ENCODE measurements around the gene CEP95.

The CEP95 gene

DNA sequence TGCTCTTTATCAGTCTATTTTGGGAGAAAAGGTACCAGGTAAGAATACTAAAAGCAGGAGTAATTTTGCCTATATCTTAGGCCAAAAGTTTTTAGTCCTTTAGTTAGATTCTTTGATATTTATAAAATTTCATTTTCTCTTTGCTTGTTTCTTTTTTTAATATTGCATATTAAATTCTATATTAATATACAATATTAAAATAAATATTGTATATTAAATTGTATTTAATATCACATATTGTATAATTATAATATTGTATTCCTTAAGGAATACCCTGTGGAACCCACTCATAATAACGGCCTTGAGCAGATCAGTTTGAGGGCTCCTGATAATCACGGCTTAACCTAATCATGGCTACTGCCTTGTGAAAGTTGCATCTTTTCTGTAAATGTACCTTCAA is 1.9 kb downstream of the CEP95 start:
- in situ Hi-C loops (cut with MboI; ENCODE audit: low sequenced_read_pairs): no loop called here

DNA sequence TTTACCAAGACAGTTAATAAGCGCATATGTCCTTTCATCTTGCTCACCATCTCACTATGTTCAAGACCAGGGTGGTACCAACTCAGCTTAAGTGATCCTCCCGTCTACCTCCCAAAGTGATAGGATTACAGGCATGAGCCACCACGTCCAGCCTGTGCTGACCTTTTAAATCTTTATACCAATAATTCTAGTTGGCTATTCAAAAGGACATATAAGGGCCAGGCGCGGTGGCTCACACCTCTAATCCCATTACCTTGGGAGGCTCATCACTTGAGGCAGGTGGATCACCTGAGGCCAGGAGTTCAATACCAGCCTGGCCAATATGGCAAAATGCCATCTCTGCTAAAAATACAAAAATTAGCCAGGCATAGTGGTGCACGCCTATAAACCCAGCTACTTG is 2.4 kb downstream of the CEP95 start:
- in situ Hi-C loops (cut with MboI; ENCODE audit: low sequenced_read_pairs): no loop called here

DNA sequence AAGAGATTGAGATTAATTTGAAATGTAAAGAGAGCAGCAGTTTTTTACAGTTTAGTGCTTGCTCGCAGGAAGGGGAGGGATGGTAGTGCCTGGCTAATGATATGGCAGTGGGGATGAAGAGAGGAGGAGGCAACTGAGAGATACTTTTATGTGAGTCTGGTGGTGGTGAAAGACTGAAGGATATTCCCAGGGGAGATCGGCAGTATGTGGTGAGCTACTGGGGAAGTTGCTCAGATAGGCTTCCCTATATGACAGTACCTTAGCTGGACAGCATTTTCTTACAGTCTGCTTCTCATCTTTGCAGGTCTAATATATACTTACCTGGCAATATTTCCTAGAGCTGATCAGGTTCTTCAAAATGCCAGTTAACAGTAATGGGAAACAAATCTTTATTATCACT is 8.6 kb downstream of the CEP95 start:
- in situ Hi-C loops (cut with MboI; ENCODE audit: low sequenced_read_pairs): no loop called here

DNA sequence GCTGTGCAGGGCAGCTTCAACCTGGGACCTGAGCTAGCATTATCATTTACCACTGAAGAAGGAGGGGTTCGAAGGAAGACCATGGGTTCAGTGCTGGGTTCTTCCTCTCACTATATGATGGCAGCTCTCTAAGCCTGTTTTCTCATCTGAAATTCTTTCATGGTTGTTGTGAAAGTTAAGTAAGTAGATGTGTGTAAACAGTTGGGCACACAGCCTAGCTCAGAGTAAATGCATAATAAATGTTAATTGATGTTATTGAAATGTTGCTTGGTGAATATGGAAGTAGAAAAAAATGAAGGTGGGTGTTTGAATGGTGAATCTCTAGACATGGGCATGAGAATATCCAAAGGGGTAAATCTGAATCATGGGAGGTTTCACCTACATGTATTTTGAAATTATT is 9.1 kb downstream of the CEP95 start:
- in situ Hi-C loops (cut with MboI; ENCODE audit: low sequenced_read_pairs): no loop called here

DNA sequence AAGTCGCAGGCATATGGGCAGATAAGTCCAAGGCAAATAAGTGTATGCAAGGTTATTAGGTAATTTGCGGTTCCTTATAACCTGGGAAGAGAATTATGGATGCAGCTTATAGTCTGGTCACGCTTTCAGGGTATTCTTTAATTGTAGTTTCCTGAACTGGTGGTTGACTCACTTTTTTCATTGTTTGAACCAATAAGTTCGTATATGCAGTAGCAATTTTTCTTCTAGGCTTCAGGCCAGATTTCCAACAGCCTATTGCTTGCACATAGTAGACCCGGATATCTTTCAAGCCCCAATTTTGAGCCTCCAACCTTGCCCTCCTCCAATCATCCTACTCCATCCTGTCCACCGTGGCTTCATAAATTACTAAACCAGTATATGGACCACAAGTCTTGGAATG is 12.8 kb downstream of the CEP95 start:
- in situ Hi-C loops (cut with MboI; ENCODE audit: low sequenced_read_pairs): no loop called here

DNA sequence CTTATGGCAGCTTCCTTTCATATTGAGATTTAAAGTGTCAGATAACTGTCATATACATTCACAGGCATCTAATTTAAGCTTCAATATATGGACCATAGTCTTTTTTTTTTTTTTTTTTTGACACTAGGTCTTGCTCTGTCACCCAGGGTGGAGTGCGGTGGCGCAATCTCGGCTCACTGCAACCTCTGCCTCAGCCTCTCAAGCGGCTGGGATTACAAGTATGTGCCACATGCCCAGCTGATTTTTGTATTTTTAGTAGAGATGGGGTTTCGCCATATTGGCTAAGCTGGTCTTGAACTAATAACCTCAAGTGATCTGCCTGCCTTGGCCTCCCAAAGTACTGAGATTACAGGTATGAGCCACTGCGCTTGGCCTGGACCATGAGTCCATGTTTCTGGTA is 13.6 kb downstream of the CEP95 start:
- in situ Hi-C loops (cut with MboI; ENCODE audit: low sequenced_read_pairs): loop anchor here (10.0 kb wide), 1 partner anchor 124 kb away; no protein-coding TSS in a partner anchor

DNA sequence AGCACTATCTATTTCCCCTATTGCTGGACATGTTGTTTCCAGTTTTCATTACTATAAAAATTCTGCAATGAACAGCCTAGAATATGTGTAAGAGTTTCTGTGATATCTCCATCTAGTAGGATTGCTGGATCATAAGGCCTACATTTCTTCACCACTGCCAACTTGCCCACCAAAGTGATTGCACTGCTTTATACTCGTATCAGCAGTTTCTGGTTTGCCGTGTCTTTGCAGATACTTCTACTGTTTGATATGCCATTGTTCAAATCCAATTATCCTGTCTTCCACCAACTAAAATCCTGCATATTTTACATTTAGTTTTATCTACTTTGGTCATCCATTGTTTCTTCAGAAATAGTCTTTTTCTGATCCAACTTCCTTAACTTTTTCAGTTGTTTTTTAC is 21.1 kb downstream of the CEP95 start:
- in situ Hi-C loops (cut with MboI; ENCODE audit: low sequenced_read_pairs): loop anchor here (10.0 kb wide), 1 partner anchor 117 kb away; no protein-coding TSS in a partner anchor

DNA sequence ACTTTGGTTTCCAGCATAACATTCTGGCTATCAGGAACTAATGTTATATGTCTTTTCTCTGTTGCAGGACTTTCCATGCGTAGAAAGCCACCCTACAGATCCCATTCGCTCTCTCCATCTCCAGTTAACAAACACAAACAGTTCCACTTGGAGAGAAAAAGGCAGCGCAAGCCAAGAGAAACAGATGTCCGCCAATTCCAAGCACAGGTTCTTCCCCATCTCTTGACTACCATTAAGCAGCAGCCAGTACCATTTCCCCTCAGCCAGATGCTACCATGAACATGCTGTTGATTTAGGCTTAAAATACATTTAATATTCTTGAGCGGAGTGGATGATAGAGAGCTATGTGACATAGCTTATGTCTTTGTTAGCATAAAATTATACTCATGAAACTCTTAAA is 22.4 kb downstream of the CEP95 start:
- in situ Hi-C loops (cut with MboI; ENCODE audit: low sequenced_read_pairs): loop anchor here (10.0 kb wide), 1 partner anchor 116 kb away; no protein-coding TSS in a partner anchor

DNA sequence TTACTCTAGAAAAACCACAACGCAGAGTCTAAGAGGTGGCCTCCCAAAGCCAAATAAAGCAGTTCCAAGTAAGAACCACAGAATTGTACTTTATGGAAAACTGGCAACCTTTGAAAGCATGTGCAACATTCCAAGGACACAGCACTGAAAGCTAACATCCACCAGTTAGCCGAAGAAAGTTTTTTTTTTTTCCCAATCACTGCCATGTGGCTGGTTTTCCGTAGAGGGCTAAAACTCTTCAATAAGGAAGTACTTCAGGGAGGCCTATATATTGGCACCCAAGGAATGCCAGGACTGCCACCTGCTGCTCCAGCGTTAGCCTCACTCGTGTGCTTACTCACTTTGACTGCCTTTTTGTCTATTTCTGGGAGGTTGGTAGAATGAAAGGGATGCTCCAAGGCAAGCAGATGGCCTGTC is 25.2 kb downstream of the CEP95 start:
- in situ Hi-C loops (cut with MboI; ENCODE audit: low sequenced_read_pairs): no loop called here

DNA sequence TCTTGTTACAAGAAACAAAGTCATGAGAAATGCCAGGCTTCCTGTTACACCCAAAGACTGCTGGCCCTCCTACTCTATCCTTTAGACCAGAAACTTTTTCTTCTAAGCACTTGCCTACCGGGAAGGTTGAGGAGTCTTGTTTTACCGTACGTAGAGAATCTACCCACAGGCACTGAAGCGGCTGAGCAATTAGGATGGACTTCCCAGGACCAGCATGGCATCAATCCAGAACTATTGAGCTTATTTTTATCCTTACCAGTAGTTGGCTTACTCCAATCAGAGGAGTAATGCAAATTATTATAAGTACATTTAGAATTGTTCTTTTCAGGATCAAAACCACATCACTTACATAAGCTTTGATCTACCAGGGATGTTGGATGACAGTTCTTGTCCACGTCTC is 25.6 kb downstream of the CEP95 start:
- in situ Hi-C loops (cut with MboI; ENCODE audit: low sequenced_read_pairs): no loop called here

DNA sequence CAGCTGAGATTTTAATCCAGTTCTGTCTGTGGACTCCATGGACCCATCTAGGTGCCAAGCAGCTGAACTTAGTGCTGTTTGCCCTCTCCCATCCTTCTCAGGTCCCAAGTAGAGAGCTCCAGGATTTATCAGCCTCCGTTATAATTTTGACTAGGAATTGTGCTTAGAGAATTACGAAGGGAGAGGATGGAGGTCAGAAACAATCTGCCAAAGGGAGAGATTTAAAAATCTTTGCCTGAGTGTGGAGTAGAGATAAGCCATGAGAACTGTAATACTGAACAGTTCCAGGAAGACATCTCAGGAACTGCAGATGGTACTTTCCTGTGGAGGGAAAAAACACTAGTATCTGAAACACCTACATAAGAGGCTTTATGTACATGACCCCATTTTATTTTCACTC is 27.0 kb downstream of the CEP95 start:
- in situ Hi-C loops (cut with MboI; ENCODE audit: low sequenced_read_pairs): no loop called here

DNA sequence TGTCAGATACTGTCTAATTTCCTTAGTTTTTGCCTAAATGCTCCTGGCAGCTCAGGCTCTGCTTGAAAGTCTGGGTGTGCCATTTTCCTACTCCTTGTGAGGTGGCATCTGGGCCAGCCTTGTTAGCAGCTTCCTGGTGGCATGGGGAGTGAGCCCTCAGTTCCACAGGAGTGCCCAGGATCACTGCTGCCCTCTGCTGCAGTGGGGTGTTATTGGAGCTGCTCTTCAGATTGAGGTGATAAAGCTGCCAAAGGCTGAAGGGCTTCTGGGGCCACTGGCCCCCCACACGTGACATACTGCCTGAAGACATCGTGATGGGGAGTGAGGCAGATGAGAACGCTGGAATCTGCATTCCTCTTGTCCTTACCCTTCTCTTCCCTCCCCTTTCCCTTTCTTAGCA is 27.4 kb downstream of the CEP95 start:
- in situ Hi-C loops (cut with MboI; ENCODE audit: low sequenced_read_pairs): no loop called here

DNA sequence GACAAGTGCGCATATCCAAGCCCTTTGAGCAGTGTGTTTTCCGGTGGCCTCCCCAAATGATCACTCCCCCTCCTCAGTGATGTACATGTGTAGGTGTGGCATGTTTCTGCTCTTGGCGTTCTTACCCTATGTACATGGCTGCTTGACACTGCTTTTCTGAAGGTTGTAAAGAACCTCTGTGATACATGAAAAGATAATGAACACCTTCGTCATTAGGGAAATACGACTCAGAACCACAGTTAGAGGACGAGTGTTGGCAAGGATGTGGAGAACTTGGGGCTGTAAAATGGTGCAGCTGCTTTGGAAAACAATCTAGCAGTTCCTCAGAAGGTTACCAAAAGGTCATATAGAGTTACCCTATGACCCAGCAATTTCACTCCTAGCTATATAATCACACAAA is 28.6 kb downstream of the CEP95 start:
- in situ Hi-C loops (cut with MboI; ENCODE audit: low sequenced_read_pairs): no loop called here

DNA sequence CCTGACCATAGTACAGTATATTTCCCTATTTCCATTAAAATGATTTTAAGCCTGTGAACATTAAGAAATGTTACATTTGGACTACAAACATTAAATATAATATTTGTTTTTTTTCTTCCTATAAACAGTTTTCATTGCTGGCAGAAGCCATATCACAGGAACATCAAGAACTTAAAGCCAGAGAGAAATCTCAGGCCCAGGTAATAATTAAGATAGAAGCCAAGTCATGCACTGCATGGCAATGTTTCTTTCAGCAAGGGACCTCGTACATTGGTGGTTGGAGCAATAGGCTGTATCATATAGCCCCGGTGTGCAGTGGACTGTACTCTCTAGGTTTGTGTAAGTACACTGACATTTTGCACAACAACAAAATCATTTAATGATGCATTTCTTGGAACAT is 30.1 kb downstream of the CEP95 start:
- in situ Hi-C loops (cut with MboI; ENCODE audit: low sequenced_read_pairs): no loop called here

DNA sequence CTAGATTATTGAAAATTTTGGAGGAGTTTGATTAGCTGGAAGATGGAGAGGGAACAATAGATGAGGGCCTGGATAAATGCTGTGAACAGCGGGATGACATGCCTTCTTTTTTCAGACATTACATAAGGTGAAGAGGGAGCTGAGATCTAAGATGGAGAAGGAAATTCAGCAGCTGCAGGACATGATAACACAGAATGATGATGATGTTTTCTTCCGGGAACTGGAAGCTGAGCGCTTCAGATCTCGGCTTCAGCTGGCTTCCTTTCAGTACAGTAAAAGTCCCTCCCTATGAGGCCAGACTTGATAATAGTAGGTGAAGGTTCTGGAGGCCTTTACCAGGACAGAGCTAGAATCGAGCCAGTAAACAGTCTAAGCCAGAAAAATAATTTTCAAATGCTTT is 30.7 kb downstream of the CEP95 start:
- in situ Hi-C loops (cut with MboI; ENCODE audit: low sequenced_read_pairs): no loop called here

DNA sequence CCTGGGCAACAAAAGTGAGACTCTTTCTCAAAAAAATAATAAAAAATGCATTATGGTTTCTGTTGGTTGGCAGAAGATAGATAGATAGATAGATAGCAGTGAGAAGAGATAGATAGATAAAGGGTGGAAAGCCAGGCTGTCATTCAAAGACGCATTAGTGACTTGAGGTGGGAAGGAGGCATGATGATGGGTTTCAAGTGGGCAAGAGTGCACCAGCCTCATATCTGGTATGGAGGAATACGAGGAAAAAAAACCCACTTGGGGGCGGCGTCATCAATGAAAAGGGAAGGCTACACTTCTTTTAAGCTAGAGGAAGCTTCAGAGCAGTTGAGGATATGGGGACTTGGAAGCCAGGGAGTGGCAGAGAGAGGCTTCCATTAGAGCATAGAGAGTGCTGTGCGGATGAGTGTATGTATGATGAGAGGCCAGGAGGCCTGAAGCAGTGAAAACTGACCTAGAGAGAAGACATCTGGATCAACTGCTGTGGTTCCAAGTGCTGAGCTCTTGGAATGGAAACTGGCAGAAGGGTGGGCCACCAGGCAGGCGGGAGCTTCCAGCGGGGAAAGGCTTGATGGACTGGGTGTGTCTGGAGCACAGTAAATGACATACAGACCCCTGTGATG is 31.8 kb downstream of the CEP95 start:
- in situ Hi-C loops (cut with MboI; ENCODE audit: low sequenced_read_pairs): no loop called here

DNA sequence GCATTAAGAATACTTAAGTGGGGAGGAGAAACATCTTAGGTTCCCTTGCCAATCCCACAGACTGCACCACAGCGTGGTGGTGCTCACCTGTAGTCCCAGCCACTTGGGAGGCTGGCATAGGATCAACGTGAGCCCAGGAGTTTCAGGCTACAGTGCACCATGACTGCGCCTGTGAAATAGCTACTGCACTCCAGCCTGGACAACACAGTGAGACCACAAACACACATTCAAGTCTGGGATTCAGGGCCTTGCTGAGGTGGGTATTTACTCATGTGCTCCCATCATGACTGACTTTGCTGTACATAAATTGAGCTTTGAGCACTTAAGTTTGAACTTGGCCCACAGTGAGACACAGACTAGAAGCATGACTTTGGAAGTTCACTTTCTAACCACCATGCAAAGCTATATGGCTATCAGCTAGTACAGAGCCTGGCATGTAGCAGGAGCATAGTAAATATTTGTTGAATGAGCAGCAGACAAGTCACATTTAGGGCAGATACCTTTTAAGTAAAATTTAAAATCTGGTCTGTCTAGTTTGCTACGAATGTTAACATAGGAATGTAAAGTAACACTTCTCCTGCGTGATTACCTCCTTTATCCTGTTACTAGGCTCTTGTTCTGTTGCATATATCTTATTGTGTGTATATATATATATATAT is 33.5 kb downstream of the CEP95 start:
- in situ Hi-C loops (cut with MboI; ENCODE audit: low sequenced_read_pairs): no loop called here

DNA sequence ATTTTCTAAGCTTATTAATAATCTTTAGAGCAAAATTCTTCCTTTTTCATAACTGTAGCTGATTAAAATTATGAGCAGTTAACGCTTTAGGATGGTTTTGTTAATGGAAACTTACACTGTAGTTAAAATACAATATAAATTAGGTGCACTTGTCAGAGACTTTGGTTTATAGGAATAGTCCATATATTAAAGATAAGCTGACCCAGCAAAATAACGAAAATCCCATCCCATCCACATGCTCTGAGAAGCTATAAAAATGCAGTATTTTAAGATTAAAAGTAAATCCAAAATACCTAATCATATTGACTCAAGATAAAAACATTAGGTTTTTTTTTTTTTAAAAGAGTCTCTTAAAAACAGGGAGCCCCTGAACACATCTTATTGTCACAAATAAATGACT is 38.0 kb downstream of the CEP95 start:
- in situ Hi-C loops (cut with MboI; ENCODE audit: low sequenced_read_pairs): no loop called here

DNA sequence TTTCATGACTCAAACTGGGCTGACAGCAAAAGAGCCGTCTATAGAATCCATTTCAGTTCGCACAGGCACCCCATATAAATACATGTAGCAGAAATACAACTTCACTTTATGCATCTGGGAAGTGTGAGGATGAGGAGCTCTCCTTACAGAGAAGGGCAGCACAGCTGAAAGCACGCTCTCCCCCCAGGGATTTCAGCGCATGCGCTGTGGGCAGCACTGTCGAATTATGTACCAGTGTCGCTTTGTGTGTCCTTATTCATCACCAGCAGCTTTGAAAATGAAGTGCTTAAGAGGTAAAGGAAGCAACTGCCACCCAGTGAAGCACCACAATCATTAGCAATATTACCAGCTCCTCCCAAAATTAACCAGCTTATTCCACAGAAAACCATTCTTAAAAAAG is 39.9 kb downstream of the CEP95 start:
- in situ Hi-C loops (cut with MboI; ENCODE audit: low sequenced_read_pairs): no loop called here

DNA sequence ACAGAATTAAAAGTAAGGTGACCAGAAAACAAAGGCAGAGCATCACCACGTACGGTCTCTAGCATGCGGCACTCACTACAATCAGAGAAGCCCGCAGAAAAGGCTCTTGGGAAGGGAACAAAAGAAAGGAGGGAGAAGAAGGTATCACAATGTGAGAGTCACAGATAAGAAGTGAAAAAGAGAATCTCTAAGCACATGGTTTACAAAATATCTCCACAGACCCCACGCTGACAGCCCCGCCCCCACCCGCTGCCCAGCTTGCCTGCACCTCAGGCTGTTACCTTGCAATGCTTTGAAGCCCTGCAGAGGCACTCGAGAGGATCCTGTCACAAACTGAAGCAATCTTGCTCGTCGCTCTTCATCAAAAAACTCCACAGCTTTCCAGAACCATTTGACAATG is 40.5 kb downstream of the CEP95 start:
- in situ Hi-C loops (cut with MboI; ENCODE audit: low sequenced_read_pairs): no loop called here

DNA sequence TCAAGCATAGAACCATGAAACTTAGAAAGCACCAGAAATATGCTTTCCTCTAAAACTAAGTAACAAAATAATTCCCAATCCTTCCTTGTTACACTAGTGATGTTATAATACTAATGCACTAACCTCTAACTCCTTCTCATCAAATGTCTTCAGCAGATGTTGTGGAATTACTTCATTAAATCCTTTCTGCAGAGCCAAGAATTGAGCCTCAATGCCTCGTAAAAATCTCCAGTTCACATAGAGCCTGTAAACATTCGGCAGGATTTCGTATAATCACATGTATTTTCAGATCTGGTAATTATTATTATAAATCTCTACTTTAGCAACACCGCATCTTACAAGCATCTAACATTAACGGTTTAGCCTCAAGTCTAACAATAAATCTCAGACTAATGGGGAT is 44.7 kb downstream of the CEP95 start:
- in situ Hi-C loops (cut with MboI; ENCODE audit: low sequenced_read_pairs): no loop called here

DNA sequence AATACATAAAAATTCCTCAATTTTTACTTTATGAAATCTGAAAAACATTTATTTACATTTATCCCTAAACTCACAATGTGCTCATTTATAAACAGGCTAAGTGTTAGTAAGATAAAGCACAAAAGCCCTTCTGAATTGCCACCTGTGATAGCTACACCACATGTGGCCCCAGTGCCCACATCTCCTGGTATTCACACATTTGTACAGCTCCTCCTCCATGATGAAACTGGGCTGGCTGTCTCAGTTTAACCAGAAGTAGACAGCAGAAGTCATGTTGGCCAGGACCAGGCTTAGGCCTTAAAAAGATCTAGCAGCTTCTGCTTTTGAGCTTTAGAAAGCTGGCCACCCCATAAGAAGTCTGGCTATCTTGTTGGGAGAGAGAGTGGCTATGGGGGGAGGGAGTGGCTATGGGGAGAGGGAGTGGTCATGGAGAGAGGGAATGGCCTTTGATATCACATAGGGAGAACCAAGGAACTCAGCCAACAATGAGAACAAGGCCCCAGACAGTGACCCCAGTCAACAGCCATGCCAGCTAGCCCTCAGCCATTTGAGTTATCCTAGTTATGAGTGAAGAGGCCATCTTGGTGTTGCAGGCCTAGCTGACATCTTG is 47.4 kb downstream of the CEP95 start:
- in situ Hi-C loops (cut with MboI; ENCODE audit: low sequenced_read_pairs): no loop called here
